Measurements from ENCODE around the gene TLE6.

DNA sequence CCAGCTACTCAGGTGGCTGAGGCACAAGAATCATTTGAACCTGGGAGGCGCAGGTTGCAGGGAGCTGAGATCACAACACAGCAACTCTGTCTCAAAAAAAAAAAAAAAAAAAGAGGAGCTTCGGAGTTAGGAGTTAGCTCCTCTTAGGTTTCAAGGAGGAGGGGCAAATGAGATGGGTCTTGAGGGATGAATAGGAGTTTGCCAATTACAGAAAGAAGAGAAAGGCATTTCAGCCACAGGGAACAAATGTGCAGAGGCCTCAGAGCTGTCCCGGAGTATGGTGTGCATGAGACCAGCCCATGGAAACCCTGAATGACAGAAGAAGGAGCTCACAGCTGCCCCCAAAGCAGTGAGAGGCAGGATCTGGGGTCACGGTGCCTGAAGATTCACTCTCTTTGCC is 27.2 kb downstream of the TLE6 start:
- TF ChIP-seq CTCF (IDR thresholded peaks at IDR 0.05; ENCODE audit: borderline replicate concordance, extremely low read depth, low read length, poor library complexity, severe bottlenecking) (no peak), EZH2 (IDR thresholded peaks at IDR 0.05; ENCODE audit: borderline replicate concordance, low read depth, low read length, severe bottlenecking) (no peak)
